ENCODE measurements around the gene GKN2.

GKN2 gene

DNA sequence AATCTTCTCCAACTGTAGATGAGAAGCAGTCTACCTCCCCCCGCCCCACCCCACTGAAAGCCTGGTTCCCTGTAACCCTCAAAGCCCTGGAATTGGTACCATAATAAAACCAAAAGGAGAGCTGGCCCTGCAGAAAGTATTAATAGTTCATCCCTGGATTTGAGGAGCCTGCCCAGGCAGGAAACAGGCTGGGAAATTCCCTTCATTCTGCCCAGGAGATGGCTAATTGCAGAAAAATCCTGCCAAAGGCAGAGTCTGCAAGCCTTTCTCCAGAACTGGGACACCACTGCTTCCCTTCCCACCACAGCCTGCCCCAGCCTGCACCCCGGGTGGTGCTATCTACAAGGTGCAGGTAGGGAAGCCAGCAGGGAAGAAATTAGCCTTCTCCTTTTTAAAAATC is 16.3 kb downstream of the GKN2 start:
- Histone ChIP-seq H3K4me1 (ENCODE audit: control insufficient read depth in 1 of 2, insufficient read depth in 2 of 2, low read length in 2 of 2) (peaks cover 6 to 7% of the 10 kb centered on the region in 2 donors), H3K4me3 (ENCODE audit: low read depth in 1 of 2, low read length in 2 of 2) (no peak overlapping the region), H3K9me3 (ENCODE audit: control insufficient read depth in 1 of 2, low read length in 2 of 2) (no peaks in the 10 kb centered on the region), H3K27me3 (ENCODE audit: low read depth, low read length) (no peaks in the 10 kb centered on the region), H3K36me3 (ENCODE audit: control insufficient read depth in 1 of 2, insufficient read depth in 2 of 2, low read length in 2 of 2) (no peaks in the 10 kb centered on the region), H3K27ac (ENCODE audit: low read length) (no peak overlapping the region)

DNA sequence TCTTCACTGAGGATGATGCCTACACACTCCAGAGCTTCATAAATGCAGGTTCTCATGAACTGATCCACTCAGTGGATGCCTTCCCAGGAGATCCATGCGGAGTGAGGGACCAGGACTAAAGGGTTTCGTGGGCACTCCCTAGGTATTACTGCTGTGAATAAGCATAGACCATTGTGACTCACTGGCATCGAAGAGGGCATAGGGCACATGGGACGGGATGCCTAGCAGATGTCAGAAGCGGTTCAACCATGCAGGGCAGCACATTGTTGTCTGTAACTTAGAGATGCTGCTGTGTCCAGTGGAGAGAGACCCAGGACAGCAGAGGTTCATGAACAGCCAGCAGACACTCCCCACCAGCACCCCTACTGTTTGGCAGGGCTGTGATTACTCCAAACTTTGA is 17.2 kb downstream of the GKN2 start:
- peaks cover 6 to 7% of the 10 kb centered on the region in 2 donors for H3K4me1 ChIP-seq (ENCODE audit: control insufficient read depth in 1 of 2, insufficient read depth in 2 of 2, low read length in 2 of 2)
- H3K36me3 ChIP-seq (ENCODE audit: control insufficient read depth in 1 of 2, insufficient read depth in 2 of 2, low read length in 2 of 2), result no peaks in the 10 kb centered on the region
- H3K27ac ChIP-seq (ENCODE audit: low read length), result no peak overlapping the region
- no peaks in the 10 kb centered on the region for H3K27me3 ChIP-seq (ENCODE audit: low read depth, low read length)
- H3K4me3 ChIP-seq (ENCODE audit: low read depth in 1 of 2, low read length in 2 of 2), result no peak overlapping the region
- H3K9me3 ChIP-seq (ENCODE audit: control insufficient read depth in 1 of 2, low read length in 2 of 2), result no peaks in the 10 kb centered on the region

GRCh38 chr2:68934021-68934420 is 18.7 kb downstream of the GKN2 start:
- peaks cover 6 to 7% of the 10 kb centered on the region in 2 donors for H3K4me1 ChIP-seq (ENCODE audit: control insufficient read depth in 1 of 2, insufficient read depth in 2 of 2, low read length in 2 of 2)
- H3K27me3 ChIP-seq (ENCODE audit: low read depth, low read length), result no peaks in the 10 kb centered on the region
- no peak overlapping the region for H3K27ac ChIP-seq (ENCODE audit: low read length)
- no peak overlapping the region for H3K4me3 ChIP-seq (ENCODE audit: low read depth in 1 of 2, low read length in 2 of 2)
- no peaks in the 10 kb centered on the region for H3K36me3 ChIP-seq (ENCODE audit: control insufficient read depth in 1 of 2, insufficient read depth in 2 of 2, low read length in 2 of 2)
- H3K9me3 ChIP-seq (ENCODE audit: control insufficient read depth in 1 of 2, low read length in 2 of 2), result no peaks in the 10 kb centered on the region

DNA sequence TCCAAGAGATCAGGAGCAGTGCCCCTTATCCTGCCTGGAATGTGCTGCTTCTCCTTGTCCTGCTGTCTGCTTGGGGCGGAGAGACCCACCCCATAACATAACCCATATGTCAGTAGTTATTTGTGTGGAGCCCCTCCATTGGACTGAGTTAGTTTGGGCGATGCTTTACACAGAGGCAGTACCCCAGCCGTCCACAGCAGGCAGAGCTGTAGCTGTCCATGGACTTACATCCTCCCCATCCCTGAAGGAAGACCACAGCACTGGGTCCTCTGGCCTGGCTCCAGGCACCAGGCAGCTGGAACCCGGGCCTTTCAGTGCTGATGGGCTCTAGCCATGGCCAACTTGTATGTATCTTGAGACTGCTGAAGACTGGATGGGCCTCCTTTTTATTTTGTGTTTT is 20.3 kb downstream of the GKN2 start:
- Histone ChIP-seq H3K4me3 (ENCODE audit: low read depth in 1 of 2, low read length in 2 of 2) (no peak overlapping the region), H3K4me1 (ENCODE audit: control insufficient read depth in 1 of 2, insufficient read depth in 2 of 2, low read length in 2 of 2) (peaks cover 6% of the 10 kb centered on the region in 2 donors), H3K9me3 (ENCODE audit: control insufficient read depth in 1 of 2, low read length in 2 of 2) (no peaks in the 10 kb centered on the region), H3K27me3 (ENCODE audit: low read depth, low read length) (no peaks in the 10 kb centered on the region), H3K27ac (ENCODE audit: low read length) (no peak overlapping the region), H3K36me3 (ENCODE audit: control insufficient read depth in 1 of 2, insufficient read depth in 2 of 2, low read length in 2 of 2) (no peaks in the 10 kb centered on the region)

DNA sequence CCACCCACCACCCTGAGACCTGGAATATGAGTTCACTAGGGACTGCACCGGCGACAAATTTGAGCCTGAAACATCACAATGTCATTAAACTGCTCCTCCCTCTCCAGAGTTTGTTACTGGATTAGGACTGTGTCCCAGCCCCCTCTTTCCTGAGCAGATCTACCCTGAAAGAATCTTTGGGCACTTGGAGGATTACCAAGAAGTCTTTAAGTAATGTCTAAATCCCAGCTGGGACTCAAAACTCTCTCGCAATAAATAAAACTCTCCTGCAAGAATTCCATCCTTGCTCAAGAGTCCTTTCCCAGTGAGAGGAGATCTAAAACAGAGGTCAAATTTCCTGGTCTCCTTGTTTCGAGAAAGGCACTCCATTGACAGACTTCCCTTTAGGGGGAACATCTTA is 20.9 kb downstream of the GKN2 start:
- no peak overlapping the region for H3K27ac ChIP-seq (ENCODE audit: low read length)
- H3K36me3 ChIP-seq (ENCODE audit: control insufficient read depth in 1 of 2, insufficient read depth in 2 of 2, low read length in 2 of 2), result no peaks in the 10 kb centered on the region
- no peak overlapping the region for H3K4me3 ChIP-seq (ENCODE audit: low read depth in 1 of 2, low read length in 2 of 2)
- no peaks in the 10 kb centered on the region for H3K27me3 ChIP-seq (ENCODE audit: low read depth, low read length)
- peaks cover under 1 to 6% of the 10 kb centered on the region in 2 donors for H3K4me1 ChIP-seq (ENCODE audit: control insufficient read depth in 1 of 2, insufficient read depth in 2 of 2, low read length in 2 of 2)
- no peaks in the 10 kb centered on the region for H3K9me3 ChIP-seq (ENCODE audit: control insufficient read depth in 1 of 2, low read length in 2 of 2)

DNA sequence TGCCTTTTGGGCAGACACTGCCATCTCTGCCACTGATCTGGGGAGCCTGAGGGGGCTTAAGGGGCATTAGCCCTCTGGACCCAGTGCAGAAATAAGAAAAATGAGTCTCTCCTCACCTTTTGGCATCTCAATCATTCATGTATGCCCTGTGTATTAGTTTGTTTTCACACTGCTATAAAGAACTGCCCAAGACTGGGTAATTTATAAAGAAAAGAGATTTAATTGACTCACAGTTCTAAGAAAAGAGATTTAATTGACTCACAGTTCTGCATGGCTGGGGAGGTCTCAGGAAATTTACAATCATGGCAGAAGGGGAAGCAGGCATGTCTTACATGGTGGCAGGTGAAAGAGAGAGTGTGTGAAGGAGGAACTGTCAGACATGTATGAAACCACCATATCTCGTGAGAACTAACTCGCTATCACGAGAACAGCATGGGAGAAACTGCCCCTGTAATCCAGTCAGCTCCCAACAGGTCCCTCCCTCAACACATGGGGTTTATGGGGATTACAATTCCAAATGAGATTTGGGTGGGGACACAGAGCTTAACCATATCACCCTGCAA is 21.5 kb downstream of the GKN2 start:
- no peaks in the 10 kb centered on the region for H3K9me3 ChIP-seq (ENCODE audit: control insufficient read depth in 1 of 2, low read length in 2 of 2)
- no peaks in the 10 kb centered on the region for H3K36me3 ChIP-seq (ENCODE audit: control insufficient read depth in 1 of 2, insufficient read depth in 2 of 2, low read length in 2 of 2)
- no peaks in the 10 kb centered on the region for H3K27me3 ChIP-seq (ENCODE audit: low read depth, low read length)
- H3K4me1 ChIP-seq (ENCODE audit: control insufficient read depth in 1 of 2, insufficient read depth in 2 of 2, low read length in 2 of 2), result peaks cover 0 to 3% of the 10 kb centered on the region in 2 donors
- no peak overlapping the region for H3K27ac ChIP-seq (ENCODE audit: low read length)
- H3K4me3 ChIP-seq (ENCODE audit: low read depth in 1 of 2, low read length in 2 of 2), result no peak overlapping the region

- Histone ChIP-seq H3K4me3 (ENCODE audit: low read depth in 1 of 2, low read length in 2 of 2) (no peak overlapping the region), H3K4me1 (ENCODE audit: control insufficient read depth in 1 of 2, insufficient read depth in 2 of 2, low read length in 2 of 2) (no peaks in the 10 kb centered on the region), H3K9me3 (ENCODE audit: control insufficient read depth in 1 of 2, low read length in 2 of 2) (no peaks in the 10 kb centered on the region), H3K27ac (ENCODE audit: low read length) (no peak overlapping the region), H3K36me3 (ENCODE audit: control insufficient read depth in 1 of 2, insufficient read depth in 2 of 2, low read length in 2 of 2) (no peaks in the 10 kb centered on the region), H3K27me3 (ENCODE audit: low read depth, low read length) (no peaks in the 10 kb centered on the region)
These were observed 25.9 kb downstream of the GKN2 start for GRCh38 chr2:68926796-68927195.

DNA sequence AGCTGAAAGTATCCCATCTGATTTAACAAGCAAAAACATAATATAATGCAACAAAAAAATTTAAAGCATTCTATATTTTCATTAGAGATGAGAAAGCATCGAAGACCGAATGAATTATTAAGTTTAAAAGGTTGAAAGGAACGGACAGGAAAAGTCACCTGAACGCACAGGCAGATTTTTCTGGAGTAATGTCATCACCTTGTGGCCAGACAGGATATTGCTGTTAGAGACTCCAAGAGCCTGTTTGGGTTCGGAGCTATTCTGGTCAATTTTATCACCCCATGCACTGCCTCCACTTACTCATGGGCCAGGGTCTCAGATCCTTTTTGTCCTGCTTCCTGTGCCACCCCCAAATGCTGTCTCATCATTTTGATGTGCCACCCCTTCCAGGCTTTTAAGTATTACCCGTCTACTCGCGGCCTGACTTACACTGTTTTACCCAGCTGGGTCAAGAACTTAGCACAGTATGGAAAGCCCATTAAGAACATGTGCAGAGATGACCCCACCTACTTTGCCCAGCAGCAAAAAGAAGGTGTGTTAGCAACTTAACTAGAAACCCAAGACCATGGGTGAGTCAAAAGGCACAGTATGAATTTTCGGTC is 27.3 kb downstream of the GKN2 start:
- Histone ChIP-seq H3K4me1 (ENCODE audit: control insufficient read depth in 1 of 2, insufficient read depth in 2 of 2, low read length in 2 of 2) (no peaks in the 10 kb centered on the region), H3K4me3 (ENCODE audit: low read depth in 1 of 2, low read length in 2 of 2) (no peak overlapping the region), H3K9me3 (ENCODE audit: control insufficient read depth in 1 of 2, low read length in 2 of 2) (no peaks in the 10 kb centered on the region), H3K27me3 (ENCODE audit: low read depth, low read length) (no peaks in the 10 kb centered on the region), H3K27ac (ENCODE audit: low read length) (no peak overlapping the region), H3K36me3 (ENCODE audit: control insufficient read depth in 1 of 2, insufficient read depth in 2 of 2, low read length in 2 of 2) (no peaks in the 10 kb centered on the region)

- H3K4me3 ChIP-seq (ENCODE audit: low read depth in 1 of 2, low read length in 2 of 2), result no peak overlapping the region
- no peaks in the 10 kb centered on the region for H3K36me3 ChIP-seq (ENCODE audit: control insufficient read depth in 1 of 2, insufficient read depth in 2 of 2, low read length in 2 of 2)
- H3K27ac ChIP-seq (ENCODE audit: low read length), result no peak overlapping the region
- no peaks in the 10 kb centered on the region for H3K9me3 ChIP-seq (ENCODE audit: control insufficient read depth in 1 of 2, low read length in 2 of 2)
- no peaks in the 10 kb centered on the region for H3K27me3 ChIP-seq (ENCODE audit: low read depth, low read length)
- H3K4me1 ChIP-seq (ENCODE audit: control insufficient read depth in 1 of 2, insufficient read depth in 2 of 2, low read length in 2 of 2), result no peaks in the 10 kb centered on the region
These were observed 31.0 kb downstream of the GKN2 start for GRCh38 chr2:68921646-68922045.

- Histone ChIP-seq H3K4me1 (ENCODE audit: control insufficient read depth in 1 of 2, insufficient read depth in 2 of 2, low read length in 2 of 2) (no peaks in the 10 kb centered on the region), H3K27me3 (ENCODE audit: low read depth, low read length) (no peaks in the 10 kb centered on the region), H3K27ac (ENCODE audit: low read length) (no peak overlapping the region), H3K9me3 (ENCODE audit: control insufficient read depth in 1 of 2, low read length in 2 of 2) (no peaks in the 10 kb centered on the region), H3K4me3 (ENCODE audit: low read depth in 1 of 2, low read length in 2 of 2) (no peak overlapping the region), H3K36me3 (ENCODE audit: control insufficient read depth in 1 of 2, insufficient read depth in 2 of 2, low read length in 2 of 2) (no peaks in the 10 kb centered on the region)
These were observed 32.1 kb downstream of the GKN2 start for GRCh38 chr2:68920481-68921170.

DNA sequence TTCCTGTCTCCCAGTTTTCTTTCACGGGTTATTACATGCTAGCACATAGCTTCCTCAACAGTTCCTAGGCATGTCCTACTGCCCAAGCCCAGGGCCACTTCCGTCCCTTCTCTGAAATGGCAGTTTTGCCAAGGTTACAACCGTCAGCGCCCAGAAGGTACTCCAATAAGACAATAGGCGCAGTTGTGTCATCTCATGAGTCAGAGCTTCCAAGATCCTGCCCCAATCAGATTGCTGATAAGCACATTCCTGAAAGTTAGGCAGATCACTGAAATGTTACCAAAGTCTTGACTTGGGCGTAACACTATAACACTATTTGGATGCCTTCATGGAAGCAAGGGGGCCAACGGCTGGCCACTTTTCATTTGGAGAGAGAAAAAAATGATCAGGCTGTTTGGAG is 34.2 kb downstream of the GKN2 start:
- H3K27ac ChIP-seq (ENCODE audit: low read length), result no peak overlapping the region
- H3K36me3 ChIP-seq (ENCODE audit: control insufficient read depth in 1 of 2, insufficient read depth in 2 of 2, low read length in 2 of 2), result no peaks in the 10 kb centered on the region
- no peaks in the 10 kb centered on the region for H3K27me3 ChIP-seq (ENCODE audit: low read depth, low read length)
- H3K4me3 ChIP-seq (ENCODE audit: low read depth in 1 of 2, low read length in 2 of 2), result no peak overlapping the region
- no peaks in the 10 kb centered on the region for H3K9me3 ChIP-seq (ENCODE audit: control insufficient read depth in 1 of 2, low read length in 2 of 2)
- H3K4me1 ChIP-seq (ENCODE audit: control insufficient read depth in 1 of 2, insufficient read depth in 2 of 2, low read length in 2 of 2), result no peaks in the 10 kb centered on the region

Measured in muscle layer of duodenum (tissue), 2 donors.